Naive thymus-derived CD4-positive, alpha-beta T cell (primary cell): ENCODE measurements around the gene MAPK12. TPM values are rescaled to one million over a fixed set of nuclear protein-coding genes. Genes with fewer than 3 reads are reported as not detected.

Source experiments
- ATAC-seq: fragments of 150-1000 bp; cut with Tn5 transposase; 2 replicates; pipeline ENCODE4 v1.10.0; 2021; ENCODE audit warnings: mild to moderate bottlenecking, moderate library complexity
- CTCF ChIA-PET: fragments of 350-600 bp; sonication (Branson Sonifier 250); formaldehyde crosslinking; loops from one replicate; lab custom pipeline; 2021; ENCODE audit warnings: antibody characterized with exemption; lab: Charles Lee
- POLR2A ChIA-PET: fragments of 350-600 bp; sonication (Branson Sonifier 250); formaldehyde crosslinking; loops from one replicate; lab custom pipeline; 2021; ENCODE audit warnings: antibody characterized with exemption, inconsistent platforms; lab: Charles Lee
- DNase-seq, 9 donors: peaks; one replicate each; pipeline versions ENCODE4 v3.0.0 to v3.0.0-alpha.2; 2020 to 2022; ENCODE audit warnings: mixed read lengths in 1 of 9
- H3K27ac ChIP-seq: one replicate; pipeline ENCODE4 v1.7.0; 2013; ENCODE audit warnings: mild to moderate bottlenecking, low read depth, low read length, moderate library complexity
- H3K27me3 ChIP-seq, 2 donors: one replicate each; pipeline ENCODE4 v1.7.0; 2013; ENCODE audit warnings: low read length in 2 of 2, mild to moderate bottlenecking in 2 of 2, moderate library complexity in 2 of 2; ENCODE audit not compliant: control insufficient read depth in 2 of 2, insufficient read depth in 2 of 2
- H3K36me3 ChIP-seq, 3 experiments: 1 replicate in 2 of 3; 2 replicates in 1 of 3; pipeline ENCODE4 v1.7.0; 2013; ENCODE audit warnings: low read length in 3 of 3, mild to moderate bottlenecking in 3 of 3, moderate library complexity in 1 of 3; ENCODE audit not compliant: insufficient read depth in 3 of 3, control insufficient read depth in 2 of 3
- H3K4me1 ChIP-seq, 2 donors: one replicate each; pipeline ENCODE4 v1.7.0; 2013; ENCODE audit warnings: low read length in 2 of 2, mild to moderate bottlenecking in 2 of 2, moderate library complexity in 1 of 2; ENCODE audit not compliant: control insufficient read depth in 2 of 2, insufficient read depth in 2 of 2
- H3K4me3 ChIP-seq: 2 replicates; pipeline ENCODE4 v1.7.0; 2013; ENCODE audit warnings: mild to moderate bottlenecking, low read length
- H3K9me3 ChIP-seq, 3 experiments: 1 replicate in 2 of 3; 2 replicates in 1 of 3; pipeline ENCODE4 v1.7.0; 2013; ENCODE audit warnings: low read length in 3 of 3; ENCODE audit not compliant: control insufficient read depth in 2 of 3
- H3K27ac Mint-ChIP-seq, 9 donors: one replicate each; pipeline ENCODE4 v1.8.0; 2020 to 2022; ENCODE audit warnings: mixed read lengths in 9 of 9, mild to moderate bottlenecking in 8 of 9, moderate library complexity in 5 of 9, inconsistent platforms in 2 of 9
- H3K27me3 Mint-ChIP-seq, 5 donors: one replicate each; pipeline ENCODE4 v1.8.0; 2021 to 2022; ENCODE audit warnings: mixed read lengths in 5 of 5, mild to moderate bottlenecking in 1 of 5
- H3K36me3 Mint-ChIP-seq, 5 donors: one replicate each; pipeline ENCODE4 v1.8.0; 2020 to 2022; ENCODE audit warnings: mixed read lengths in 5 of 5, mild to moderate bottlenecking in 3 of 5, inconsistent platforms in 1 of 5
- H3K4me1 Mint-ChIP-seq, 7 donors: one replicate each; pipeline ENCODE4 v1.8.0; 2020 to 2022; ENCODE audit warnings: mixed read lengths in 7 of 7, mild to moderate bottlenecking in 3 of 7, inconsistent platforms in 1 of 7
- H3K4me3 Mint-ChIP-seq, 10 donors: one replicate each; pipeline ENCODE4 v1.8.0; 2020 to 2022; ENCODE audit warnings: mild to moderate bottlenecking in 10 of 10, mixed read lengths in 10 of 10, moderate library complexity in 6 of 10, inconsistent platforms in 2 of 10
- H3K9me3 Mint-ChIP-seq, 11 donors: one replicate each; pipeline ENCODE4 v1.8.0; 2020 to 2022; ENCODE audit warnings: mixed read lengths in 11 of 11, mild to moderate bottlenecking in 4 of 11, inconsistent platforms in 1 of 11, moderate library complexity in 1 of 11
- intact Hi-C, 2 donors: fragments of 100-400 bp; cut with micrococcal nuclease; formaldehyde crosslinking; loops; one replicate each; pipeline ENCODE4 v1.15.1; 2023
- polyA plus RNA-seq, 2 donors: library from polyadenylated mRNA; unstranded; fragments of 300-500 nt; fragmentation: Illumina TruSeq; gene quantifications; one replicate each; pipeline ENCODE4 v1.2.3, GENCODE V29; 2021
- total RNA-seq, 6 experiments: library from RNA in 5 of 6; stranded (reverse) in 5 of 6; gene quantifications; 1 replicate in 5 of 6; 2 replicates in 1 of 6; pipeline ENCODE4 v1.2.3 and lab custom pipeline; 2021 to 2026

MAPK12 gene
- total and polyA plus RNA-seq, 7 experiments from 2014 or later, result 0.07 to 6.2 (median 2.1) TPM; not detected in 1

DNA sequence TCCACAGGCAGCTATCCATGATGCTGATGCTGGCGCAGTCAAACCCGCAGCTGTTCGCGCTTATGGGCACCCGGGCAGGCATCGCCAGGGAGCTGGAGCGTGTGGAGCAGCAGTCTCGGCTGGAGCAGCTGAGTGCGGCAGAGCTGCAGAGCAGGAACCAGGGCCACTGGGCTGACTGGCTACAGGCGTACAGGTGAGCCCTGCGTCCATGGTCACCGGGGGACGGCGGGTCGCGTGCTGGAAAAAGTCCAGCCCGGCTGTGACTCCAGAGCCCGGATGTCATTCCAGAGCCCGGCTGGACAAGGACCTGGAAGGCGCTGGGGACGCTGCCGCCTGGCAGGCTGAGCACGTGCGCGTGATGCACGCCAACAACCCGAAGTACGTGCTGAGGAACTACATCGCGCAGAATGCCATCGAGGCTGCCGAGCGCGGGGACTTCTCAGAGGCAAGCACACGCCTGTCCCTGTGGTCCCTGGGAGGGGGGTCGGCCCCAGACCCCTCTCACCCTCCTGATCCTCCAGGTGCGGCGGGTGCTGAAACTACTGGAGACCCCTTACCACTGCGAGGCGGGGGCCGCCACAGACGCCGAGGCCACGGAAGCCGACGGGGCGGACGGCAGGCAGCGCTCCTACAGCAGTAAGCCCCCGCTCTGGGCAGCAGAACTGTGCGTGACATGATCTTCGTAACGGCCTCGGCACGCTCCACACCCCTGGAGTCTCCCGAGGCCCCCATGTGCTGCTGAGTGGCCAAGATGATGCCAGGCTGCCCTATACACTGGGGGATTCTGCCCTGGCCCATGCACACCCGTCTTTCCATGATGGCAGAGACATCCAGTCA lies 44.6 kb downstream of the MAPK12 start:
- H3K4me1 Mint-ChIP-seq, result peaks cover 2 to 30% (median 16%) of the 10 kb centered on the region in 7 donors
- Histone ChIP-seq H3K9me3 (no peaks in the 10 kb centered on the region), H3K4me1 (no peaks in the 10 kb centered on the region), H3K36me3 (peaks cover 3 to 85% (median 14%) of the 10 kb centered on the region in 3 experiments), H3K4me3 (no peak overlapping the region), H3K27me3 (no peaks in the 10 kb centered on the region), H3K27ac (no peak overlapping the region)
- intact Hi-C loops, result no loop called here
- CTCF ChIA-PET, result no interaction called here
- no peaks in the 10 kb centered on the region for H3K9me3 Mint-ChIP-seq
- H3K27me3 Mint-ChIP-seq, result no peaks in the 10 kb centered on the region
- POLR2A ChIA-PET, result interaction anchor here (0.7 kb wide), 1 partner anchor 27 kb away, joined by 3 read pairs; no protein-coding TSS in a partner anchor
- H3K27ac Mint-ChIP-seq, result peak overlapping the region in 1 of 9 donors; percentile 25
- ATAC-seq (no peak), DNase-seq (no peak)
- H3K36me3 Mint-ChIP-seq, result peaks cover 0 to 32% (median 14%) of the 10 kb centered on the region in 5 donors
- H3K4me3 Mint-ChIP-seq, result no peak overlapping the region

DNA sequence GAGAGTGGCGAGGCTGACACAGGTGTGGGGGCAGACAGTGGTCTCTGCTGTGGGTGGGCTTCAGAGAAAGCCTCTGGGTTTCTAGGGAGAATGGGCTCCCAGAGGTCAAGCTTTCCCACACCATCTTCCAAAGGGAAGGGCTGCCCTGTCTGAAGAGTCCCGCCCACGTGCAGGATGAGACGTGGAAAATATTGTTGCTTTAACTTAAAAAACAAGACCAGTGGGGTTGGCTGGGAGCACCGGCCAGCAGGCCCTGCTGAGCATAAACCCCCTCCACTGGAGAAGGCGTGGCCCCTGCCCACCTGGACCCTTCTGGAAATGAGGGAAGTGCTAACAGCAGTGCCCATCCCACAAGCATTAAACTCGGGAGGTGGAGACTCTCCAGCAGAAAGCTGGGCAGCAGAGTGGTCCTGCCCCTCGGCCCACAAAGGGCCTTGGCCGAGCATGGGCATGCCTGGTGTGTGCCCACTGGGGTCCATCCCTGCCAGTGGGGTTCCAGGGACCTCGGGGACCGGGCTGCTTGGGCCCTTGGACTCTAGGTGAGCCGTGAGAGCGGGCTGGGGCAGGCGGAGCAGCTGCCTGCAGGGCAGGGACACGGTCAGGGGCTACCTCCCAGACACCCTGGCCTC lies 45.3 kb downstream of the MAPK12 start:
- Mint-ChIP-seq H3K4me1 (peaks cover 2 to 30% (median 18%) of the 10 kb centered on the region in 7 donors), H3K27ac (peak overlapping the region in 1 of 9 donors; percentile 62), H3K36me3 (peaks cover 0 to 33% (median 14%) of the 10 kb centered on the region in 5 donors), H3K9me3 (no peaks in the 10 kb centered on the region), H3K27me3 (no peaks in the 10 kb centered on the region), H3K4me3 (no peak overlapping the region)
- ChIA-PET POLR2A (interaction anchor here (0.7 kb wide), 1 partner anchor 28 kb away, joined by 3 read pairs; no protein-coding TSS in a partner anchor), CTCF (interaction anchor here (1.2 to 1.7 kb wide), 2 partner anchors 11 to 67 kb away, joined by 3 to 4 read pairs; no protein-coding TSS in a partner anchor)
- Histone ChIP-seq H3K36me3 (peaks cover 0 to 81% (median 14%) of the 10 kb centered on the region in 3 experiments), H3K4me3 (no peak overlapping the region), H3K4me1 (no peaks in the 10 kb centered on the region), H3K27me3 (no peaks in the 10 kb centered on the region), H3K9me3 (no peaks in the 10 kb centered on the region), H3K27ac (no peak overlapping the region)
- DNase-seq, result no peak
- no peak for ATAC-seq
- intact Hi-C loops, result no loop called here

DNA sequence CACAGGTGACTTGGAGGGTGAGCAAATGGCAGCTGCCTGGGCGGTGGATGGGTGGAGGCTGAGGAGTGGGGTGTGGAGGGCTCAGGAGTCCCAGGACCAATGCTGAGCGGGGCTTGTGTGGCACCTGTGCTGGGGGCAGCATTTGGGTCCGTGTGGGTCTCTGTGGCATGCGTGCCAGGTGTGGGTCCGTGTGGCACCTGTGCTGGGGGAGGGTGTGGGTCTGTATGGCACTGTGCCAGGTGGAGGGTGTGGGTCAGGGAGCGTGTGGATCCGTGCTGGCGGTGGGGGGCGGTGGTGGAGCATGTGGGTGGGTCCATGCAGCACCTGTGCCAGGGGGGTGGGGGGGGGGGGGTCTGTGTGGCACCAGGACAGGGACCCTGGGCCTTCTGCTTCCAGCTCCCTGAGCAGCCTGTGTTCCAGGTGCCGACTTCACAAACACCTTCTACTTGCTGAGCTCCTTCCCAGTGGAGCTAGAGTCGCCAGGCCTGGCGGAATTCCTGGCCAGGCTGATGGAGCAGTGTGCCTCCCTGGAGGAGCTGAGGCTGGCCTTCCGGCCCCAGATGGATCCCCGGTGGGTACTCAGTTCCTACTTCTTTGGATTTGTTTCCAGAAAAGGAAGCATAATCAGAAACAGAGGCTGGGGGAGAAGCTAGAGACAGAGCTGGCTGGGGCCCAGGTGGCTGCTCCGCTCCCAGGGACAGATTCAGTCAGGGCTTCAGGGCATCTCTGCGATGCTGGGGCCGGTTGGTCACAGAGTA lies 46.0 kb downstream of the MAPK12 start:
- no peak for DNase-seq
- ATAC-seq, result no peak
- CTCF ChIA-PET, result interaction anchor here (1.2 to 1.7 kb wide), 2 partner anchors 11 to 66 kb away, joined by 3 to 4 read pairs; no protein-coding TSS in a partner anchor
- Mint-ChIP-seq H3K9me3 (no peaks in the 10 kb centered on the region), H3K4me1 (peaks cover 2 to 30% (median 21%) of the 10 kb centered on the region in 7 donors), H3K27ac (peak overlapping the region in 6 of 9 donors; percentile 22 to 87 (median 66)), H3K27me3 (no peaks in the 10 kb centered on the region), H3K4me3 (no peak overlapping the region), H3K36me3 (peaks cover 0 to 36% (median 14%) of the 10 kb centered on the region in 5 donors)
- intact Hi-C loops, result no loop called here
- H3K4me1 ChIP-seq, result no peaks in the 10 kb centered on the region
- H3K36me3 ChIP-seq, result peaks cover 0 to 81% (median 11%) of the 10 kb centered on the region in 3 experiments
- no peak overlapping the region for H3K27ac ChIP-seq
- POLR2A ChIA-PET, result interaction anchor here (0.7 to 1.4 kb wide), 2 partner anchors 26 to 114 kb away, joined by 3 read pairs; no protein-coding TSS in a partner anchor
- H3K4me3 ChIP-seq, result no peak overlapping the region
- H3K9me3 ChIP-seq, result no peaks in the 10 kb centered on the region
- no peaks in the 10 kb centered on the region for H3K27me3 ChIP-seq

DNA sequence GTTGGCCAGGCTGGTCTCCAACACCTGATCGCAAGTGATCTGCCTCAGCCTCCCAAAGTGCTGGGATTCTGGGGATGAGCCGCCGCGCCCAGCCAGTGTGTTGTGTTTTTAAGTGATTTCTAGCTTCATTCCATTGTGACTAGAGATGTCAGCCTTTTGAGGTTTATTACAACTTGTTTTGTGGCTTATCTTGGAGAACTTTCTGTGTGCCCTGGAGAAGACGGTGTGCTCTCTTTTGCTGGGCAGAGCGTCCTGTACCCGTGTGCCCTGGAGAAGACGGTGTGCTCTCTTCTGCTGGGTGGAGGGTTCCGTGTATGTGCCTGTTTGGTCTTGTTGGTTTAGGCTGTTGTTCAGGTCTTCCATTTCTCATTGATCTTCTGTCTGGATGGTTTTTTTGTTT lies 48.2 kb downstream of the MAPK12 start:
- POLR2A ChIA-PET, result no interaction called here
- Histone ChIP-seq H3K27me3 (no peaks in the 10 kb centered on the region), H3K36me3 (peaks cover 0 to 74% (median 9%) of the 10 kb centered on the region in 3 experiments), H3K27ac (no peak overlapping the region), H3K4me3 (no peak overlapping the region), H3K4me1 (no peaks in the 10 kb centered on the region), H3K9me3 (no peaks in the 10 kb centered on the region)
- CTCF ChIA-PET, result interaction anchor here (0.6 to 2.8 kb wide), 2 partner anchors 64 to 89 kb away, joined by 3 to 10 read pairs; no protein-coding TSS in a partner anchor
- intact Hi-C loops, result no loop called here
- Mint-ChIP-seq H3K27ac (peak overlapping the region in 8 of 9 donors; percentile 13 to 74 (median 53)), H3K36me3 (peaks cover 5 to 40% (median 18%) of the 10 kb centered on the region in 5 donors), H3K9me3 (no peaks in the 10 kb centered on the region), H3K4me1 (peaks cover 7 to 36% (median 26%) of the 10 kb centered on the region in 7 donors), H3K4me3 (no peak overlapping the region), H3K27me3 (no peaks in the 10 kb centered on the region)
- DNase-seq (no peak), ATAC-seq (no peak)

DNA sequence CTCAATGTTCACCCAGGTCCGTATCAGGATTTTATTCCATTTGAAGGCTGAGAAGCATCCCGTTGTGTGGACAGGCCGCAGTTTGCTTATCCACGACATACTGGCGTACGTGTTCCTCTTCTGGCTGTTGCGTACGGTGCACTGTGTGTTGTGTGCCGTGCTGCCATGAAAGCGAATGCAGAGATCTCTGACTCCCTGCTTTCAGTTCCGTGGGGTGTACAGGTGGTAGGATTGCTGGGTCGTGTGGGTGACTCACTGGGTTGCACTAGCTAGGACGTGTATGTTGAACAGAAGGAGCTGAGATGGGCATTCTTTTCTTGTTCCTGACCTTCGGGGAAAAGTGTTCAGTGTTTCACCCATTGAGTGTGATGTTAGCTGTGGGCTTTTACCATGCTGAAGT lies 50.3 kb downstream of the MAPK12 start:
- Histone ChIP-seq H3K27ac (no peak overlapping the region), H3K4me3 (no peak overlapping the region), H3K9me3 (no peaks in the 10 kb centered on the region), H3K4me1 (no peaks in the 10 kb centered on the region), H3K36me3 (peaks cover 0 to 70% (median 7%) of the 10 kb centered on the region in 3 experiments), H3K27me3 (no peaks in the 10 kb centered on the region)
- Mint-ChIP-seq H3K4me3 (no peak overlapping the region), H3K27ac (peak overlapping the region in 6 of 9 donors; percentile 20 to 82 (median 42)), H3K9me3 (no peaks in the 10 kb centered on the region), H3K27me3 (no peaks in the 10 kb centered on the region), H3K4me1 (peaks cover 7 to 36% (median 29%) of the 10 kb centered on the region in 7 donors), H3K36me3 (peaks cover 5 to 39% (median 18%) of the 10 kb centered on the region in 5 donors)
- ChIA-PET POLR2A (interaction anchor here (0.6 to 1.5 kb wide), 4 partner anchors 8 to 342 kb away, joined by 3 to 7 read pairs (median 3); no protein-coding TSS in a partner anchor), CTCF (interaction anchor here (0.6 to 1.4 kb wide), 8 partner anchors 11 to 118 kb away, joined by 3 to 9 read pairs (median 4); no protein-coding TSS in a partner anchor)
- intact Hi-C loops, result no loop called here
- DNase-seq, result no peak
- no peak for ATAC-seq
